Peyer's patch (tissue), 4 donors: ENCODE results near the gene IFT172. TPM values are rescaled to one million over a fixed set of nuclear protein-coding genes. Genes with fewer than 3 reads are reported as not detected.

Experiments used
- DNase-seq, 3 donors: peaks; one replicate each; pipeline ENCODE4 v3.0.0-alpha.2; 2017 to 2019
- H3K27ac ChIP-seq, 4 donors: fragments of 200-600 bp; sonication (generic); one replicate each; pipeline ENCODE4 v1.5.1; 2016 to 2019
- H3K27me3 ChIP-seq, 2 donors: fragments of 200-600 bp; sonication (generic); one replicate each; pipeline ENCODE4 v1.5.1; 2019
- H3K36me3 ChIP-seq, 3 donors: fragments of 200-600 bp; sonication (generic); one replicate each; pipeline ENCODE4 v1.5.1; 2016 to 2019
- H3K4me1 ChIP-seq, 4 donors: fragments of 200-600 bp; sonication (generic); one replicate each; pipeline ENCODE4 v1.5.1; 2016 to 2019
- H3K4me3 ChIP-seq, 4 donors: fragments of 200-600 bp; sonication (generic); 1 replicate in 3 of 4; 2 replicates in 1 of 4; pipeline ENCODE4 v1.5.1; 2016 to 2019; ENCODE audit warnings: mild to moderate bottlenecking in 1 of 4
- H3K9me3 ChIP-seq, 4 donors: fragments of 200-600 bp; sonication (generic); one replicate each; pipeline ENCODE4 v1.5.1; 2016 to 2019; ENCODE audit warnings: mild to moderate bottlenecking in 1 of 4
- POLR2A ChIP-seq, 2 donors: fragments of 450-650 bp; IDR thresholded peaks; one replicate each; pipeline ENCODE4 v1.5.1; 2017; ENCODE audit warnings: antibody characterized with exemption in 2 of 2, mild to moderate bottlenecking in 2 of 2, moderate library complexity in 2 of 2
- total RNA-seq, 4 donors: library from RNA; depleted of rRNA; stranded (reverse); fragments of >200 nt; gene quantifications; one replicate each; pipeline ENCODE4 v1.1.0, GENCODE V29; 2016
- TF ChIP-seq, protein P1 (sequence below), 6 experiments: fragments of 450-650 bp in 4 of 6; fragments of 200-600 bp in 2 of 6; sonication (generic) in 1 of 6; IDR thresholded peaks; one replicate each; pipeline ENCODE4 v1.5.1; 2017 to 2019; ENCODE audit warnings: antibody characterized with exemption in 6 of 6, mild to moderate bottlenecking in 3 of 6, moderate library complexity in 1 of 6

The IFT172 gene
- total RNA-seq, 4 donors from 2014 or later, result 38.8 to 86.5 (median 65.3) TPM

DNA sequence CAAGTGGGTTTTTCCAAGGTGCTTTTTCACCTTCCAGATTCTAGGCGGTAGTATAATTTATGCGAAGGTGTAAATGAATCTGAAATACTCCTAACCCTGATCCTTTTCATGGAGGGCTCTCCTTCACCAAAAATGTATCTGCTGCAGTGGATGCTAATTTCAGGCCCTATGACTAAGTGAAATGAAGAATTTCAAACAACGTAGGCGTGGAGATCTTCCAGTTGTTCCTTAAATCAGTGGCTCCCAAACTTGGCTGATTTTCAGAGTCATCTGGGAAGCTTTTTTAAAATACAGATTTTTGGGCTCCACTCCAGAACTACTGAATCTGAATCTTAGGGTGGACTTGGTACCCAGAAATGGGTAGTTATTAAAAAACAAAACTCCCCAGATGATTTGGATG is 12.6 kb upstream of the IFT172 start:
- no peaks in the 10 kb centered on the region for H3K4me1 ChIP-seq
- no peak overlapping the region for H3K27ac ChIP-seq
- no peaks in the 10 kb centered on the region for H3K27me3 ChIP-seq
- no peak overlapping the region for H3K4me3 ChIP-seq
- DNase-seq, result no peak
- no peaks in the 10 kb centered on the region for H3K9me3 ChIP-seq
- no peaks in the 10 kb centered on the region for H3K36me3 ChIP-seq
- TF ChIP-seq, protein P1, sequence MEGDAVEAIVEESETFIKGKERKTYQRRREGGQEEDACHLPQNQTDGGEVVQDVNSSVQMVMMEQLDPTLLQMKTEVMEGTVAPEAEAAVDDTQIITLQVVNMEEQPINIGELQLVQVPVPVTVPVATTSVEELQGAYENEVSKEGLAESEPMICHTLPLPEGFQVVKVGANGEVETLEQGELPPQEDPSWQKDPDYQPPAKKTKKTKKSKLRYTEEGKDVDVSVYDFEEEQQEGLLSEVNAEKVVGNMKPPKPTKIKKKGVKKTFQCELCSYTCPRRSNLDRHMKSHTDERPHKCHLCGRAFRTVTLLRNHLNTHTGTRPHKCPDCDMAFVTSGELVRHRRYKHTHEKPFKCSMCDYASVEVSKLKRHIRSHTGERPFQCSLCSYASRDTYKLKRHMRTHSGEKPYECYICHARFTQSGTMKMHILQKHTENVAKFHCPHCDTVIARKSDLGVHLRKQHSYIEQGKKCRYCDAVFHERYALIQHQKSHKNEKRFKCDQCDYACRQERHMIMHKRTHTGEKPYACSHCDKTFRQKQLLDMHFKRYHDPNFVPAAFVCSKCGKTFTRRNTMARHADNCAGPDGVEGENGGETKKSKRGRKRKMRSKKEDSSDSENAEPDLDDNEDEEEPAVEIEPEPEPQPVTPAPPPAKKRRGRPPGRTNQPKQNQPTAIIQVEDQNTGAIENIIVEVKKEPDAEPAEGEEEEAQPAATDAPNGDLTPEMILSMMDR (IDR thresholded peaks at IDR 0.05), result no peak
- TF ChIP-seq POLR2A (IDR thresholded peaks at IDR 0.05), result no peak

DNA sequence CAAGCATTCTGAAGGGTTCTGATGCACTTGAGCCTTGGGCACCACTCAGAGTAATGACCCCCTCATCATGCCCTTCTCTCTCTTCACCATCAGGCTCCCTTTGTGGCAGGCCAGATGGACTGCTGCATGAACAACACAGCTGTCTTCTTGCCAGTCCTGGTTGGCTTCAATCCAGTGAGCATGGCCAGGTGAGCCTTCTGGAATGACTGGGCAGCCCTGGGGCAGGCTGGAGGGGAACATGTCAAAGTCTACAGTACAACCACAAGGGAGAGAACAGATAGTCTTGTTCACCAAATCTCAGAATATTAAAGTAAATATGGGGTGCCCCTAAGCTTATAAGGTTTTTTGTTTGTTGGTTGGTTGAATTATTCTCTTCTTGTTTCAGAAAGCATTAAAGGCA is 11.5 kb upstream of the IFT172 start:
- DNase-seq, result no peak
- Histone ChIP-seq H3K4me1 (peaks cover 0 to 3% (median 0%) of the 10 kb centered on the region in 4 donors), H3K9me3 (no peaks in the 10 kb centered on the region), H3K36me3 (no peaks in the 10 kb centered on the region), H3K27ac (no peak overlapping the region), H3K4me3 (no peak overlapping the region), H3K27me3 (no peaks in the 10 kb centered on the region)
- TF ChIP-seq, protein P1 (IDR thresholded peaks at IDR 0.05), result no peak
- no peak for TF ChIP-seq POLR2A (IDR thresholded peaks at IDR 0.05)

DNA sequence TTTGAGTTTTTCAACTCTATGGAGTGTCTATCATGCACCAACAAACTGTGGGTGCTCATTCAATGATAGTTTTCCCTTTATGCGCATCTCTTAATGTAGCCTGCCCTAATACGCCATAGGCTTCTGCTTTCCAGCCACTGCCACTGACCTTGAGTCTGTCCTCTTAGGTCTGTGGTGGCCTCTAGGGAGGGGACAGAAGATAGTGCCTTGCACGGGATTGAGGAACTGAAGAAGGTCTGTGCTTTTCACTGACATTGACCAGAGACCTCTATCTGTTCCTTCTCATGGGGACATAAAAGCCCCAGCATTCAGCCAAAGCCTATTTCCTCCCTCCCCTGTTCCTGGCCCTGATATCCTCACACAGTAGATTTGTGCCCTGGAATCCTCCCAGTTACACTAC is 9.4 kb upstream of the IFT172 start:
- no peak for DNase-seq
- Histone ChIP-seq H3K4me3 (no peak overlapping the region), H3K27me3 (peaks cover 0 to 4% of the 10 kb centered on the region in 2 donors), H3K9me3 (no peaks in the 10 kb centered on the region), H3K27ac (no peak overlapping the region), H3K36me3 (no peaks in the 10 kb centered on the region), H3K4me1 (peaks cover 0 to 10% (median 4%) of the 10 kb centered on the region in 4 donors)
- TF ChIP-seq POLR2A (IDR thresholded peaks at IDR 0.05), result no peak
- TF ChIP-seq, protein P1 (IDR thresholded peaks at IDR 0.05), result no peak

GRCh38 chr2:27497288-27497627 is 7.7 kb upstream of the IFT172 start:
- no peak overlapping the region for H3K27ac ChIP-seq

DNA sequence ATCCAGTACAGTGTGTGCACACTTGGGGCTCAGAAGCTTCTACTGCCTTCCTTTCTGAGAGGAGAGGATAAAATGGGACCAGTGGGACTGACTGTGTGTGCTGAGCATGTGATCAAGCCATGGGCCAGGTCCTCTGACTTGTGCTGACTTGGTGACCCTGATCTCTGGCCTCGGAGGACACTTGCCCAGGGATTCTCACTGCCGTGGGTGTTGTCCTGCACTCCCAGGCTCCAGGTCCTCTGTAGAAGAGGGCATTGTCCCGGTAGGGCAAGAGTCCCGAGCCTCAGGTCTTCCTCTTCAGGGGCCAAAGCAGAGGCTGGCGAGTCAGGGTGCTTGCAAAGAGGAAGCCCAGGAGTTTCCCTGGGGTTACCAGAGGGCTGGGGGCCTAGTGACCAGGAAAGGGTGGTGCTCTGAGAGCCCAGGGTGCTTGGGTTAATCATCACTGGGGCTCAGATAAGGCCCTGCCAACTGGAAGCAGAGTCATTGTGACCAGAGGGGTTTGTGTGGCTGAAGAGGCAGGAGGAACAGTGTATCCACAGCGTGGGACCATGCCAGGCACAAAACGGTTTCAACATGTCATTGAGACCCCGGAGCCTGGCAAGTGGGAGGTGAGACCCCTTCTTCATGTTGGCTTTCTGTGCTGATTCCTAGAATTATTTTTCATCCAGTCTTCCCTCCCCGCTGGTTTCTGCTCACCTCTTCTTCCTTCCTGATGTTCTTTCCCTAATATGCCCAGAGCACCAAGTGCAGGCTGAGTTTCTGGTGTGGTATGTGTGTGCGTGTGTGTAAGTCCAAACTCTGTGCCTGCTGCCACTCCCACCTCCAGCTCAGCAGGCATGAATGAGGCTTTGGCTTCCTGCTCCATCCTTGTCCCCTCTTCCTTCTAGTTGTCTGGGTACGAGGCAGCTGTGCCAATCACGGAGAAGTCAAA is 7.1 kb upstream of the IFT172 start, which contains the start of gene GCKR:
GCKR (plus strand) TSS at position 483 of the 931 bp plus-strand sequence; CDS start at position 549, 66 bp downstream.
- H3K4me3 ChIP-seq, result peak within 1 kb of the TSS in 1 of 4 donors; percentile 4
- peak in 2 of 3 donors; percentile 48 to 54 for DNase-seq

More at GRCh38 chr2:27497288-27497627, 7.7 kb upstream of the IFT172 start:
- H3K4me1 ChIP-seq, result peaks cover 0 to 10% (median 4%) of the 10 kb centered on the region in 4 donors
- no peaks in the 10 kb centered on the region for H3K9me3 ChIP-seq
- TF ChIP-seq, protein P1 (IDR thresholded peaks at IDR 0.05), result no peak
- no peak for TF ChIP-seq POLR2A (IDR thresholded peaks at IDR 0.05)
- DNase-seq, result no peak
- peak overlapping the region in 1 of 4 donors; percentile 4 for H3K4me3 ChIP-seq
- H3K36me3 ChIP-seq, result no peaks in the 10 kb centered on the region
- H3K27me3 ChIP-seq, result peaks cover 0 to 4% of the 10 kb centered on the region in 2 donors

More for the DNA sequence above, 7.1 kb upstream of the IFT172 start, which contains the start of gene GCKR:
- Histone ChIP-seq H3K27me3 (peaks cover 0 to 4% of the 10 kb centered on the region in 2 donors), H3K9me3 (no peaks in the 10 kb centered on the region), H3K27ac (no peak within 1 kb of the TSS), H3K4me1 (peaks cover 0 to 10% (median 4%) of the 10 kb centered on the region in 4 donors), H3K36me3 (no peaks in the 10 kb centered on the region)
- TF ChIP-seq, protein P1 (IDR thresholded peaks at IDR 0.05), result no peak
- TF ChIP-seq POLR2A (IDR thresholded peaks at IDR 0.05), result no peak
